Keratinocyte (primary cell): ENCODE measurements around the gene B3GNT9. TPM values are rescaled to one million over a fixed set of nuclear protein-coding genes. Genes with fewer than 3 reads are reported as not detected.
A peak's percentile ranks its signal among the peaks of the same experiment; 100 is the strongest.

Experiments used
- DNase-seq: peaks from one replicate; pipeline ENCODE4 v3.0.0-alpha.2; 2011; ENCODE audit warnings: low read depth, missing footprints, low spot score
- FAIRE-seq: peaks from 2 replicates; lab custom pipeline; 2011; peaks lifted over from hg19 to GRCh38; lab: Jason Lieb, UNC
- H2AFZ ChIP-seq: 2 replicates; pipeline ENCODE4 v1.6.0; 2012; ENCODE audit warnings: low read length, control low read depth, inconsistent platforms; ENCODE audit not compliant: control insufficient read depth
- H3K27ac ChIP-seq: 2 replicates; pipeline ENCODE4 v1.5.1; 2011; ENCODE audit warnings: low read length; ENCODE audit not compliant: control insufficient read depth, insufficient read depth
- H3K27me3 ChIP-seq: 3 replicates; pipeline ENCODE4 v1.6.0; 2011; ENCODE audit warnings: low read length; ENCODE audit not compliant: control insufficient read depth, insufficient read depth; ENCODE audit errors: extremely low read depth
- H3K36me3 ChIP-seq, 2 experiments: 2 replicates in 1 of 2; 3 replicates in 1 of 2; pipeline ENCODE4 v1.5.1; 2011; ENCODE audit warnings: low read length in 2 of 2, mild to moderate bottlenecking in 1 of 2; ENCODE audit not compliant: control insufficient read depth in 2 of 2, insufficient read depth in 2 of 2; ENCODE audit errors: extremely low read depth in 1 of 2
- H3K4me1 ChIP-seq: 3 replicates; pipeline ENCODE4 v1.5.1; 2011; ENCODE audit warnings: low read length; ENCODE audit not compliant: control insufficient read depth, insufficient read depth; ENCODE audit errors: extremely low read depth
- H3K4me2 ChIP-seq: 3 replicates; pipeline ENCODE4 v1.6.0; 2011; ENCODE audit warnings: low read depth, low read length; ENCODE audit not compliant: control insufficient read depth, insufficient read depth; ENCODE audit errors: extremely low read depth
- H3K4me3 ChIP-seq, 3 experiments: fragments of 200-600 bp in 1 of 3; sonication (generic) in 1 of 3; 2 replicates in 2 of 3; 3 replicates in 1 of 3; pipeline ENCODE4 v1.5.1; 2011 to 2016; ENCODE audit warnings: low read length in 3 of 3, mild to moderate bottlenecking in 3 of 3, control low read depth in 2 of 3, inconsistent platforms in 1 of 3, low read depth in 1 of 3, mixed read lengths in 1 of 3, mixed run types in 1 of 3, moderate library complexity in 1 of 3; ENCODE audit not compliant: control insufficient read depth in 2 of 3, insufficient read depth in 2 of 3; ENCODE audit errors: extremely low read depth in 1 of 3
- H3K79me2 ChIP-seq: 2 replicates; pipeline ENCODE4 v1.6.0; 2012; ENCODE audit warnings: low read length; ENCODE audit not compliant: control insufficient read depth, insufficient read depth
- H3K9ac ChIP-seq: 3 replicates; pipeline ENCODE4 v1.6.0; 2011; ENCODE audit warnings: low read length; ENCODE audit not compliant: control insufficient read depth, insufficient read depth; ENCODE audit errors: extremely low read depth
- H3K9me1 ChIP-seq: 3 replicates; pipeline ENCODE4 v1.6.0; 2011; ENCODE audit warnings: low read length; ENCODE audit not compliant: control insufficient read depth, insufficient read depth; ENCODE audit errors: extremely low read depth
- H3K9me3 ChIP-seq: 2 replicates; pipeline ENCODE4 v1.5.1; 2012; ENCODE audit warnings: low read depth, low read length; ENCODE audit not compliant: control insufficient read depth
- H4K20me1 ChIP-seq: 3 replicates; pipeline ENCODE4 v1.6.0; 2011; ENCODE audit warnings: low read length; ENCODE audit not compliant: control insufficient read depth, insufficient read depth; ENCODE audit errors: extremely low read depth
- EZH2 ChIP-seq: IDR thresholded peaks from one replicate; pipeline ENCODE4 v1.6.1; 2012; ENCODE audit warnings: inconsistent platforms, mild to moderate bottlenecking, low read length, moderate library complexity
- dilution Hi-C: fragments of 300-500 bp; cut with MboI; formaldehyde crosslinking; loops from one replicate; pipeline ENCODE4 v1.7.0; 2020; ENCODE audit warnings: low sequenced_read_pairs; ENCODE audit not compliant: extremely low pct_ligation_motif_present
- polyA plus RNA-seq, 5 experiments: library from polyadenylated mRNA; depleted of rRNA in 3 of 5; stranded (reverse) in 3 of 5; stranded (forward) in 1 of 5; unstranded in 1 of 5; fragments of >200 nt; gene quantifications; 1 replicate in 1 of 5; 2 replicates in 3 of 5; 3 replicates in 1 of 5; pipeline versions ENCODE4 v1.2.1 to v1.2.3, GENCODE V29; 2011 to 2012; ENCODE audit warnings: missing spikeins in 2 of 5, low read depth in 1 of 5, low replicate concordance in 1 of 5
- TF ChIP-seq, protein P1 (sequence below), 3 experiments: IDR thresholded peaks in 1 of 3; conservative IDR thresholded peaks in 1 of 3; optimal IDR thresholded peaks in 1 of 3; 2 replicates in 2 of 3; 3 replicates in 1 of 3; pipeline versions ENCODE3 to v1.5.1; 2011; ENCODE audit warnings: low read length in 3 of 3, mild to moderate bottlenecking in 3 of 3, moderate library complexity in 2 of 3, control low read depth in 1 of 3, inconsistent platforms in 1 of 3; ENCODE audit not compliant: insufficient read depth in 2 of 3; ENCODE audit errors: extremely low read depth in 1 of 3

B3GNT9 gene
- polyA plus RNA-seq, 1 donor (not counting 4 experiments of a cell fraction or from before 2014, with no cell fraction given), result 2.6 TPM

DNA sequence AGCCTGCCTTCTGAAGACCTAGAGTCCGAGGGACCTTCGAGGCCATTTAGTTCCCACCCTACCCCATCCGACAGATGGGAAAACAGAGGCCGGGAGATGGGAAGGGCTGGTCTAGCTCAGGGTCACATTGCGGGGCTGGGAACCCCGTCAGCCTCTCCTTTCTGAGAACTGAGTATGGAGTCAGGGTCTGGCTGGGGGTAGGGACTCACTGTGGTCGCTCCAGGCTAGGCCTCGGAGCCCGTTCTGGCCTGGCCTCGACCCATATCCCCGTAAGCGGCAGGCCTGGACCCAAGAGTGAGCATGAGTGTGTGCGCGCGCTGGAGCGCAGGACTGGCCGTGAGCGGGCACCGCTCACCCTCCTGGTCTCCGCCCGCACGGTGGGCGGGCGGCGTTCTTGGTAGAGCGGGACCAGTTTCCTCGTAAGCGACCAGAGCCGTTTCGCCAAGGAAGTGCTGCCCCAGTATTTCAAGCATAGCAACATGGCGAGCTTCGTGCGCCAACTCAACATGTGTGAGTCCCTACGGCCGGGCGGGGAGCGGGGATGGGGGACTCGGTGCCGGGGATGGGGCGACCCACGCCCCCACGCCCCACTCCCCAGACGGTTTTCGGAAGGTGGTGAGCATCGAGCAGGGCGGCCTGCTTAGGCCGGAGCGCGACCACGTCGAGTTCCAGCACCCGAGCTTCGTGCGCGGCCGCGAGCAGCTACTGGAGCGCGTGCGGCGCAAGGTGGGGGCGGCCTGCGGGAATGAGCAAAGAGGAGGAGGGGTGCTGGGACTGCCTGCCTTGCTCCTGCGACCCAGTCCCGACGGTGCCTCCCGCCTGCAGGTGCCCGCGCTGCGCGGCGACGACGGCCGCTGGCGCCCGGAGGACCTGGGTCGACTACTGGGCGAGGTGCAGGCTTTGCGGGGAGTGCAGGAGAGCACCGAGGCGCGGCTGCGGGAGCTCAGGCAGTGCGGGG is 14.6 kb upstream of the B3GNT9 start:
- Histone ChIP-seq H3K4me1 (peaks cover 31% of the 10 kb centered on the region), H4K20me1 (no peaks in the 10 kb centered on the region), H3K9ac (no peak overlapping the region), H3K9me1 (no peaks in the 10 kb centered on the region), H3K4me3 (no peak overlapping the region), H3K9me3 (no peaks in the 10 kb centered on the region), H3K27ac (no peak overlapping the region), H3K36me3 (no peaks in the 10 kb centered on the region), H3K4me2 (no peak overlapping the region), H3K79me2 (no peaks in the 10 kb centered on the region), H3K27me3 (peaks cover 7% of the 10 kb centered on the region), H2AFZ (no peak overlapping the region)
- TF ChIP-seq EZH2, result no peak
- TF ChIP-seq, protein P1, sequence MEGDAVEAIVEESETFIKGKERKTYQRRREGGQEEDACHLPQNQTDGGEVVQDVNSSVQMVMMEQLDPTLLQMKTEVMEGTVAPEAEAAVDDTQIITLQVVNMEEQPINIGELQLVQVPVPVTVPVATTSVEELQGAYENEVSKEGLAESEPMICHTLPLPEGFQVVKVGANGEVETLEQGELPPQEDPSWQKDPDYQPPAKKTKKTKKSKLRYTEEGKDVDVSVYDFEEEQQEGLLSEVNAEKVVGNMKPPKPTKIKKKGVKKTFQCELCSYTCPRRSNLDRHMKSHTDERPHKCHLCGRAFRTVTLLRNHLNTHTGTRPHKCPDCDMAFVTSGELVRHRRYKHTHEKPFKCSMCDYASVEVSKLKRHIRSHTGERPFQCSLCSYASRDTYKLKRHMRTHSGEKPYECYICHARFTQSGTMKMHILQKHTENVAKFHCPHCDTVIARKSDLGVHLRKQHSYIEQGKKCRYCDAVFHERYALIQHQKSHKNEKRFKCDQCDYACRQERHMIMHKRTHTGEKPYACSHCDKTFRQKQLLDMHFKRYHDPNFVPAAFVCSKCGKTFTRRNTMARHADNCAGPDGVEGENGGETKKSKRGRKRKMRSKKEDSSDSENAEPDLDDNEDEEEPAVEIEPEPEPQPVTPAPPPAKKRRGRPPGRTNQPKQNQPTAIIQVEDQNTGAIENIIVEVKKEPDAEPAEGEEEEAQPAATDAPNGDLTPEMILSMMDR (optimal IDR thresholded peaks at IDR 0.05 in 1 of 3, IDR thresholded peaks at IDR 0.05 in 1 of 3, conservative IDR thresholded peaks at IDR 0.05 in 1 of 3; ENCODE audit: extremely low read depth in 1 of 3, insufficient read depth in 2 of 3, low read length in 3 of 3), result no peak
- no peak for FAIRE-seq
- DNase-seq, result no peak
- dilution Hi-C loops, result no loop called here

DNA sequence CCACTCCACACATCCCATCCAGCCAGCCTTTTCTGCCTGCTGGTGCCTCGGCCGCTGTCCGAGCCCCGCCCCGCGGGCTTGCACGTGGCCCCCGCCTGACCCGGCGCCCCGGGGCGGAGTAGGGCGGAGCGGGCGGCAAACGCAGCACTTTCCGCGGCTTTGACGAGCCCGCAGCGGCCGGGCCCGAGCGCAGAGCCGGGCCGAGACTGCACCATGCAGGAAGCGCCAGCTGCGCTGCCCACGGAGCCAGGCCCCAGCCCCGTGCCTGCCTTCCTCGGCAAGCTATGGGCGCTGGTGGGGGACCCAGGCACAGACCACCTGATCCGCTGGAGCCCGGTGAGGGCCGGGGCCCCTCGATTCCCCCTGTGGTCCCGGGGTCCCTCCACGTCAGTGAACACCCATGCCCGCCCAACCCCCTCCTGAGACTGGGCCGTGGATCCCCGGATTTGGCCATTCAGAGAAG is 13.8 kb upstream of the B3GNT9 start, which contains the start of gene HSF4:
Gene HSF4 (plus strand): TSS at position 147 of the 463 bp plus-strand sequence. CDS start 67 bp downstream, at position 214.
- TF ChIP-seq, protein P1 (optimal IDR thresholded peaks at IDR 0.05 in 1 of 3, IDR thresholded peaks at IDR 0.05 in 1 of 3, conservative IDR thresholded peaks at IDR 0.05 in 1 of 3; ENCODE audit: extremely low read depth in 1 of 3, insufficient read depth in 2 of 3, low read length in 3 of 3), result no peak
- no peak for TF ChIP-seq EZH2
- H3K4me1 ChIP-seq, result peaks cover 25% of the 10 kb centered on the region
- no peaks in the 10 kb centered on the region for H4K20me1 ChIP-seq
- H3K79me2 ChIP-seq, result no peaks in the 10 kb centered on the region
- H3K27ac ChIP-seq, result no peak within 1 kb of the TSS
- peak within 1 kb of the TSS; percentile 36 for H2AFZ ChIP-seq
- no peaks in the 10 kb centered on the region for H3K9me1 ChIP-seq
- H3K36me3 ChIP-seq, result no peaks in the 10 kb centered on the region
- H3K4me3 ChIP-seq, result peak within 1 kb of the TSS in 2 of 3 experiments; percentile 16 to 56
- H3K4me2 ChIP-seq, result peak within 1 kb of the TSS; percentile 65
- FAIRE-seq (no peak), DNase-seq (no peak)
- H3K27me3 ChIP-seq, result peaks cover 7% of the 10 kb centered on the region
- dilution Hi-C loops, result no loop called here
- no peak within 1 kb of the TSS for H3K9ac ChIP-seq
- no peaks in the 10 kb centered on the region for H3K9me3 ChIP-seq
